Suprapubic skin (tissue), 4 donors: Measurements from ENCODE around the gene KIAA0930.

Experiments used
- CTCF ChIP-seq, 2 donors: fragments of 200-600 bp in 1 of 2; fragments of 450-650 bp in 1 of 2; sonication (generic) in 1 of 2; IDR thresholded peaks; one replicate each; pipeline ENCODE4 v1.5.1; 2016 to 2019; ENCODE audit warnings: antibody characterized with exemption in 2 of 2, mild to moderate bottlenecking in 1 of 2, moderate library complexity in 1 of 2
- EP300 ChIP-seq: sonication (generic); formaldehyde crosslinking; IDR thresholded peaks from one replicate; pipeline ENCODE4 v1.6.1; 2017; ENCODE audit warnings: antibody characterized with exemption
- POLR2A ChIP-seq, 2 donors: fragments of 450-650 bp; IDR thresholded peaks; one replicate each; pipeline ENCODE4 v1.6.1; 2017; ENCODE audit warnings: antibody characterized with exemption in 2 of 2, mild to moderate bottlenecking in 2 of 2, moderate library complexity in 2 of 2
- POLR2AphosphoS5 ChIP-seq, 3 donors: sonication (generic); formaldehyde crosslinking; IDR thresholded peaks; one replicate each; pipeline ENCODE4 v1.6.1; 2017; ENCODE audit warnings: antibody characterized with exemption in 3 of 3

- TF ChIP-seq CTCF (IDR thresholded peaks at IDR 0.05) (no peak), POLR2A (IDR thresholded peaks at IDR 0.05) (no peak), POLR2AphosphoS5 (IDR thresholded peaks at IDR 0.05) (no peak), EP300 (no peak)
These were observed 9.4 kb downstream of the KIAA0930 start for GRCh38 chr22:45231293-45231692.
